ENCODE results near the gene MEF2C.

The MEF2C gene

GRCh38 chr5:88772831-88773230, 110.2 kb downstream of the MEF2C start:
- TF ChIP-seq CTCF (IDR thresholded peaks at IDR 0.05; ENCODE audit: extremely low read depth, missing control alignments), result no peak

GRCh38 chr5:88772047-88772446, 110.9 kb downstream of the MEF2C start:
- no peak for DNase-seq (ENCODE audit: low spot score)
- no peak for TF ChIP-seq CTCF (IDR thresholded peaks at IDR 0.05; ENCODE audit: extremely low read depth, missing control alignments)

More at GRCh38 chr5:88772831-88773230, 110.2 kb downstream of the MEF2C start:
- no peak for DNase-seq (ENCODE audit: low spot score)

GRCh38 chr5:88770276-88771257, 112.4 kb downstream of the MEF2C start:
- DNase-seq (ENCODE audit: low spot score), result no peak
- no peak for TF ChIP-seq CTCF (IDR thresholded peaks at IDR 0.05; ENCODE audit: extremely low read depth, missing control alignments)

- DNase-seq (ENCODE audit: low spot score), result no peak
- TF ChIP-seq CTCF (IDR thresholded peaks at IDR 0.05; ENCODE audit: extremely low read depth, missing control alignments), result no peak
These were observed 113.8 kb downstream of the MEF2C start for GRCh38 chr5:88769165-88769564.

GRCh38 chr5:88768411-88768810, 114.6 kb downstream of the MEF2C start:
- DNase-seq (ENCODE audit: low spot score), result no peak
- no peak for TF ChIP-seq CTCF (IDR thresholded peaks at IDR 0.05; ENCODE audit: extremely low read depth, missing control alignments)

- no peak for DNase-seq (ENCODE audit: low spot score)
- no peak for TF ChIP-seq CTCF (IDR thresholded peaks at IDR 0.05; ENCODE audit: extremely low read depth, missing control alignments)
These were observed 117.2 kb downstream of the MEF2C start for GRCh38 chr5:88765798-88766197.

GRCh38 chr5:88765171-88765570, 117.8 kb downstream of the MEF2C start:
- no peak for DNase-seq (ENCODE audit: low spot score)
- TF ChIP-seq CTCF (IDR thresholded peaks at IDR 0.05; ENCODE audit: extremely low read depth, missing control alignments), result no peak
